ENCODE measurements around the gene FAM174A.

The FAM174A gene

DNA sequence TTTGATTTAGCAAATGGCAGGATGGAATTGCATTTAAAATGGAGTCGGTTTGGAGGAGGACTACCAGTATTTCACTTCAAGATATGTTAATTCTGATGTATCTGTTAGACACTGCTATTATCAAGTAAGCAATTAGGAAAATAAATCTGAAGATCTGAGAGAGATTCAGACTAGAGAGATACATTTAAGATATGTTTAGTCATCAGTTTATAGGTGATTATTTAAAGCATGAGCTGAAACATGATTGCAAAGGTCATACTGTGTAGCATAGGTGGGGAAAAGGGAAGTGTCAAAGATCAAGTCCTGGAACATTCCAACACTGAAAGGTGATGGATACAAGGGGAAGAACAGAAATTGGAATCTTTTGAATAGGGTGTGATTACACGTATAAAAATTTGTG, 79.1 kb downstream of the FAM174A start:
- no peak overlapping the region for H3K4me3 ChIP-seq (ENCODE audit: low read depth, low read length)
- TF ChIP-seq, protein P1, sequence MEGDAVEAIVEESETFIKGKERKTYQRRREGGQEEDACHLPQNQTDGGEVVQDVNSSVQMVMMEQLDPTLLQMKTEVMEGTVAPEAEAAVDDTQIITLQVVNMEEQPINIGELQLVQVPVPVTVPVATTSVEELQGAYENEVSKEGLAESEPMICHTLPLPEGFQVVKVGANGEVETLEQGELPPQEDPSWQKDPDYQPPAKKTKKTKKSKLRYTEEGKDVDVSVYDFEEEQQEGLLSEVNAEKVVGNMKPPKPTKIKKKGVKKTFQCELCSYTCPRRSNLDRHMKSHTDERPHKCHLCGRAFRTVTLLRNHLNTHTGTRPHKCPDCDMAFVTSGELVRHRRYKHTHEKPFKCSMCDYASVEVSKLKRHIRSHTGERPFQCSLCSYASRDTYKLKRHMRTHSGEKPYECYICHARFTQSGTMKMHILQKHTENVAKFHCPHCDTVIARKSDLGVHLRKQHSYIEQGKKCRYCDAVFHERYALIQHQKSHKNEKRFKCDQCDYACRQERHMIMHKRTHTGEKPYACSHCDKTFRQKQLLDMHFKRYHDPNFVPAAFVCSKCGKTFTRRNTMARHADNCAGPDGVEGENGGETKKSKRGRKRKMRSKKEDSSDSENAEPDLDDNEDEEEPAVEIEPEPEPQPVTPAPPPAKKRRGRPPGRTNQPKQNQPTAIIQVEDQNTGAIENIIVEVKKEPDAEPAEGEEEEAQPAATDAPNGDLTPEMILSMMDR (IDR thresholded peaks at IDR 0.05; ENCODE audit: control insufficient read depth, extremely low read depth, insufficient read depth): no peak
- DNase-seq (ENCODE audit: low read depth): no peak

DNA sequence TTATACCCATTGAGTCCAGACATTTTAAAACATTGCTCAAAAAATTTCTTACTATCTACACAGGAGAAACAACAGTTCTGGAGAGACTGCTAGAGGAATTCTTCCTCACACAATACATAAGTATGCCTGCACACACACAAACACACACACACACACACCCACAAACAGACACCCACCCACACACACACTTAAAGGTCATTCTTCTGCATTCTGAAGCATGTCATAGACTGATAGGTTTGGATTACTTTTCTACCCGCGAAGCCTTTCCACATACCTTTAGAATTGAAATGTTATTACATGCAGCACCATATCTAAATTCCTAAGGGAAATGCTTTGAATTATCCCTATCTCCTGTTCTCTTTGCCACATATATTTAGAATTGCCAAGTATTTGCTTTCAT, 80.2 kb downstream of the FAM174A start:
- TF ChIP-seq, protein P1 (IDR thresholded peaks at IDR 0.05; ENCODE audit: control insufficient read depth, extremely low read depth, insufficient read depth): no peak
- DNase-seq (ENCODE audit: low read depth): no peak
- no peak overlapping the region for H3K4me3 ChIP-seq (ENCODE audit: low read depth, low read length)

DNA sequence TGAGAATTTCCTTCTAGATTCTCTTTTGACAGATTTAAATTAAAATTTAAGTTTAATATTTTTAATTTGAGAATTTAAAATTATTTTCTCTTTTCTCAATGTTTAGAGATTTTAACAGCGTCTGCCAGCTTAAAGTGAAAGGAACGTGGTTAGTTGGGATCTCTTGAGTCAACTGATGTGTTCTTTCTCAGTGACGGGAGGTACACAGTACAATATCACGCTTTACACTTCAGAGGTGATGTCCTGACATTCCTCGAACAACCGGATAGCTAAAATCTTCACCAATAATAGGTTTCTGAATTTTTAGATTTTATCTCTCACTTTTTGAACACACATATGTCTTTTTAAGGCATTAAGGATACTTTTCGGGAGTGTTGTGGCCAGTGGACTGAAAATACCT, 81.1 kb downstream of the FAM174A start:
- no peak for DNase-seq (ENCODE audit: low read depth)
- TF ChIP-seq, protein P1 (IDR thresholded peaks at IDR 0.05; ENCODE audit: control insufficient read depth, extremely low read depth, insufficient read depth): no peak
- no peak overlapping the region for H3K4me3 ChIP-seq (ENCODE audit: low read depth, low read length)

DNA sequence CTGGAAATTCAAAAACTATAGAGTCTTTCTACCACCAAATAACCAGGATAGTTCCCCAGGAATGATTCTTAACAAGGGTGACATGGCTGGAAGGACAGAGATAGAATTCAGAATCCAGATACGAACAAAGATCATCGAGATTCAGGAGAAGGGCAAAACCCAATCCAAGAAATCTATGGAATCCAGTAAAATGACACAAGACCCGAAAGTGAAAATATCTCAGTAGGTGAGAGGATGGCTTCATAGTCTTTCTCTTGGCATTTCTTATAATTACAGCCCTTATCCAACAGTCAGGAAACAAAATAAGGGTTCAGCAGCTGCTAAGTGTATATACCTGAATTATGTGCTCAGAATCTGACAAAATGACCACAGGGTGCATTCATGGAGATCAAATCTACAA, 81.8 kb downstream of the FAM174A start:
- no peak overlapping the region for H3K4me3 ChIP-seq (ENCODE audit: low read depth, low read length)
- no peak for DNase-seq (ENCODE audit: low read depth)
- TF ChIP-seq, protein P1 (IDR thresholded peaks at IDR 0.05; ENCODE audit: control insufficient read depth, extremely low read depth, insufficient read depth): no peak

DNA sequence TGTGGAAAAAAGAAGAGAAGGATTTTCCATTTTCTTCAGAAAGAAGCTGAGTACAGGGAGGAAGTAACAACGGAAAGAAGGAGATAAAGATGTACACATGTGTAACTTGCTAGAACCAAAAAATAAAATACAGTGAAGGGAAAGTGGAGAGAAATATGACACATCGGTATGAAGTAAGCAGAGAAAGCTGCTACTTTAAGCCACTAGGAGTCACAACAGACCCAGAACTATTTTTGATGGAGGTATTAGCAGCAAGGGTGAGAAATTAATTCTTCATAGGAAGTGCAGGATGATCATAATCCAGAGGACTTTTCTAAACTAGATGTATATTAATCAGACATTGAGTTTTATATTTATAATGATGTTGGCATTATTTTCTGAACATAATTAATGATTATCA, 88.5 kb downstream of the FAM174A start:
- H3K4me3 ChIP-seq (ENCODE audit: low read depth, low read length): no peak overlapping the region
- no peak for DNase-seq (ENCODE audit: low read depth)
- TF ChIP-seq, protein P1 (IDR thresholded peaks at IDR 0.05; ENCODE audit: control insufficient read depth, extremely low read depth, insufficient read depth): peak; percentile 65

DNA sequence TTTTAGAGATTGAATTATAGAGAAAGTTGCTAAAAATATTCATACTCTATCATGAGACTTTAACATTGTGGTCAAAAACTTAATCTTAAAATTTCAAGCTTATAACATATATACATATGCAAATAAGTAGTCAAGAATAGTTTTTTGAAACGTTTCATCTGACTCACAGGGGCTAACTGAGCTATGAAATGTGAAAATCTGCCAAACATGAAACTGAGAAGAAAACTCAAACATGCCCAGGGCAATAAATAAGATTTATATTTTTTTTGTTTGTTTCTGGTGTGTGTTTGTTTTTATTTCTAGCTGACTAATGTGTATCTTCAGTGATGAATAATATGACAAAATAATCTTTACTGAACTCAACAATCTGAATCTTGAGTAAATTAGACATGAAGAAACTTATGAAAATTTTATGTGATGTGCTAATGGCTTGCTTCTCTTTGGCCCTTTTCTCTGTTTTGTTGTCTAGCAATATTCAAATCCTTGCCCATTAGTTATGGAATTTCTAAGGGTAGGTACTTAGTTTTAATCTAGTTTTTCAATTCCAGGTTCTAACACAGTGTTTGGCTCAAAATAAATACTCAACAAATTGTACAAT, 99.9 kb downstream of the FAM174A start:
- DNase-seq (ENCODE audit: low read depth): no peak
- TF ChIP-seq, protein P1 (IDR thresholded peaks at IDR 0.05; ENCODE audit: control insufficient read depth, extremely low read depth, insufficient read depth): no peak
- no peak overlapping the region for H3K4me3 ChIP-seq (ENCODE audit: low read depth, low read length)
